Measurements from ENCODE around the gene ATG16L1. TPM values are rescaled to one million over a fixed set of nuclear protein-coding genes. Genes with fewer than 3 reads are reported as not detected.
"Not testable (repeated sequence)": the region's sequence is repeated elsewhere in the genome, so short reads cannot be mapped to it uniquely, and the experiment has no call there.

The ATG16L1 gene
- total RNA-seq, 1 donor from 2014 or later, result 24.8 TPM

- TF ChIP-seq CTCF (IDR thresholded peaks at IDR 0.05), result no peak
- H3K4me3 Mint-ChIP-seq (ENCODE audit: unreplicated experiment), result no peak overlapping the region
- H3K9me3 Mint-ChIP-seq (ENCODE audit: low read depth), result no peaks in the 10 kb centered on the region
- H3K4me1 Mint-ChIP-seq (ENCODE audit: low read depth), result no peaks in the 10 kb centered on the region
- no peak overlapping the region for H3K27ac Mint-ChIP-seq (ENCODE audit: unreplicated experiment)
- DNase-seq (ENCODE audit: low spot score), result no peak
- H3K27me3 Mint-ChIP-seq (ENCODE audit: low read depth), result no peaks in the 10 kb centered on the region
- no peaks in the 10 kb centered on the region for H3K36me3 Mint-ChIP-seq (ENCODE audit: low read depth)
These were observed 78.1 kb downstream of the ATG16L1 start for GRCh38 chr2:233329489-233330135.

DNA sequence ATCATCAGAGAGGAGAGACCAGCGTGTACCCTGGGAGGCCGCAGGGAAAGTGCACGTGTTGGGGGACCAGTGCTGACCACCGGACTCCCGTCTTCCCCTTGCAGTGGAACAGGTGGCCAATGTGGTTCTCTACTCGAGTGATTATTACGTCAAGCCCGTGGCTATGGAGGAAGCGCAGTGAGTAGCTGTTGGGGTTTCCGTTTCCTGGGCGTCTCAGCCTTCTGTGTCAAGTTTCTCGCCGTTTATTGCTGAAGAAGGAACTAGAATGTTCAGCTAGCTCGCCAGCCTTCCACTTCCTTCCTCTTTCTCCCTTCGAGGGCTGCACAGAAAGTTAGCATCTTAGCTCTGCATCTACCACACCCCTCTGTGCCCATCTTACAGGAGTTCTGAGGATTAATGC, 80.1 kb downstream of the ATG16L1 start:
- no peak overlapping the region for H3K4me3 Mint-ChIP-seq (ENCODE audit: unreplicated experiment)
- no peaks in the 10 kb centered on the region for H3K27me3 Mint-ChIP-seq (ENCODE audit: low read depth)
- H3K4me1 Mint-ChIP-seq (ENCODE audit: low read depth), result no peaks in the 10 kb centered on the region
- no peak overlapping the region for H3K27ac Mint-ChIP-seq (ENCODE audit: unreplicated experiment)
- H3K9me3 Mint-ChIP-seq (ENCODE audit: low read depth), result no peaks in the 10 kb centered on the region
- DNase-seq (ENCODE audit: low spot score), result peak; percentile 63
- TF ChIP-seq CTCF (IDR thresholded peaks at IDR 0.05), result no peak
- no peaks in the 10 kb centered on the region for H3K36me3 Mint-ChIP-seq (ENCODE audit: low read depth)

- no peaks in the 10 kb centered on the region for H3K36me3 Mint-ChIP-seq (ENCODE audit: low read depth)
- H3K27me3 Mint-ChIP-seq (ENCODE audit: low read depth), result no peaks in the 10 kb centered on the region
- peak; percentile 14 for DNase-seq (ENCODE audit: low spot score)
- no peak overlapping the region for H3K4me3 Mint-ChIP-seq (ENCODE audit: unreplicated experiment)
- no peaks in the 10 kb centered on the region for H3K9me3 Mint-ChIP-seq (ENCODE audit: low read depth)
- no peaks in the 10 kb centered on the region for H3K4me1 Mint-ChIP-seq (ENCODE audit: low read depth)
- TF ChIP-seq CTCF (IDR thresholded peaks at IDR 0.05), result no peak
- no peak overlapping the region for H3K27ac Mint-ChIP-seq (ENCODE audit: unreplicated experiment)
These were observed 80.7 kb downstream of the ATG16L1 start for GRCh38 chr2:233332125-233332524.

GRCh38 chr2:233334915-233335314, 83.4 kb downstream of the ATG16L1 start:
- Mint-ChIP-seq H3K27me3 (ENCODE audit: low read depth) (peaks cover 6% of the 10 kb centered on the region), H3K27ac (ENCODE audit: unreplicated experiment) (no peak overlapping the region)

DNA sequence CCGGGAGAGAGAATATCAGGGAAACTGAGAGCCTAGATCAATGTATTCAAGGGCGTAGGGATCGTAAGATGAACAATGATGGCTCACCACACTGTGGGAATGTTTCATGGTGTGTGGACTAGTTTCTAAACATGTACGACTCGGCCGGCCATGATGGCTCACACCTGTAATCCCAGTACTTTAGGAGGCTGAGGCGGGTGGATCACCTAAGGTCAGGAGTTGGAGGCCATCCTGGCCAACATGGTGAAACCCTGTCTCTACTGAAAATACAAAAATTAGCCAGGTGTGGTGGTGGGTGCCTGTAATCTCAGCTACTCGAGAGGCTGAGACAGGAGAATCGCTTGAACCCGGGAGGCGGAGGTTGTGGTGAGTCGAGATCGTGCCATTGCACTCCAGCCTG, 84.6 kb downstream of the ATG16L1 start:
- not testable (repeated sequence) for H3K27me3 Mint-ChIP-seq (ENCODE audit: low read depth); H3K4me3 Mint-ChIP-seq (ENCODE audit: unreplicated experiment); H3K36me3 Mint-ChIP-seq (ENCODE audit: low read depth); H3K4me1 Mint-ChIP-seq (ENCODE audit: low read depth); H3K9me3 Mint-ChIP-seq (ENCODE audit: low read depth); H3K27ac Mint-ChIP-seq (ENCODE audit: unreplicated experiment)
- DNase-seq (ENCODE audit: low spot score), result peak; percentile 54

More at GRCh38 chr2:233334915-233335314, 83.4 kb downstream of the ATG16L1 start:
- peak; percentile 55 for DNase-seq (ENCODE audit: low spot score)
- no peak overlapping the region for H3K4me3 Mint-ChIP-seq (ENCODE audit: unreplicated experiment)
- H3K9me3 Mint-ChIP-seq (ENCODE audit: low read depth), result no peaks in the 10 kb centered on the region
- H3K4me1 Mint-ChIP-seq (ENCODE audit: low read depth), result no peaks in the 10 kb centered on the region
- H3K36me3 Mint-ChIP-seq (ENCODE audit: low read depth), result no peaks in the 10 kb centered on the region
- no peak for TF ChIP-seq CTCF (IDR thresholded peaks at IDR 0.05)

- no peak for TF ChIP-seq CTCF (IDR thresholded peaks at IDR 0.05)
- Mint-ChIP-seq H3K4me1 (ENCODE audit: low read depth) (no peaks in the 10 kb centered on the region), H3K4me3 (ENCODE audit: unreplicated experiment) (no peak overlapping the region), H3K36me3 (ENCODE audit: low read depth) (no peaks in the 10 kb centered on the region), H3K9me3 (ENCODE audit: low read depth) (no peaks in the 10 kb centered on the region), H3K27me3 (ENCODE audit: low read depth) (peaks cover 6% of the 10 kb centered on the region), H3K27ac (ENCODE audit: unreplicated experiment) (no peak overlapping the region)
- DNase-seq (ENCODE audit: low spot score), result peak; percentile 35
These were observed 85.1 kb downstream of the ATG16L1 start for GRCh38 chr2:233336541-233336940.

Data from chondrocyte (in vitro differentiated cells).